ENCODE measurements around the gene CACNG3.

- no peak for TF ChIP-seq CTCF (IDR thresholded peaks at IDR 0.05; ENCODE audit: low read depth, low read length)
- TF ChIP-seq POLR2A (IDR thresholded peaks at IDR 0.05; ENCODE audit: extremely low read depth, insufficient read length), result no peak
These were observed 19.3 kb downstream of the CACNG3 start for GRCh38 chr16:24275413-24275812.

Measured in NB4 (cell line).